22Rv1 (cell line): ENCODE measurements around the gene TSPAN9.

Source experiments
- ZFX ChIP-seq: fragments of 450-650 bp; IDR thresholded peaks from 2 replicates; pipeline ENCODE4 v1.6.1; 2017; ENCODE audit warnings: antibody characterized with exemption, borderline replicate concordance
- TF ChIP-seq, protein P1 (sequence below): fragments of 450-650 bp; IDR thresholded peaks from 2 replicates; pipeline ENCODE4 v1.5.1; 2017; ENCODE audit warnings: mild to moderate bottlenecking

DNA sequence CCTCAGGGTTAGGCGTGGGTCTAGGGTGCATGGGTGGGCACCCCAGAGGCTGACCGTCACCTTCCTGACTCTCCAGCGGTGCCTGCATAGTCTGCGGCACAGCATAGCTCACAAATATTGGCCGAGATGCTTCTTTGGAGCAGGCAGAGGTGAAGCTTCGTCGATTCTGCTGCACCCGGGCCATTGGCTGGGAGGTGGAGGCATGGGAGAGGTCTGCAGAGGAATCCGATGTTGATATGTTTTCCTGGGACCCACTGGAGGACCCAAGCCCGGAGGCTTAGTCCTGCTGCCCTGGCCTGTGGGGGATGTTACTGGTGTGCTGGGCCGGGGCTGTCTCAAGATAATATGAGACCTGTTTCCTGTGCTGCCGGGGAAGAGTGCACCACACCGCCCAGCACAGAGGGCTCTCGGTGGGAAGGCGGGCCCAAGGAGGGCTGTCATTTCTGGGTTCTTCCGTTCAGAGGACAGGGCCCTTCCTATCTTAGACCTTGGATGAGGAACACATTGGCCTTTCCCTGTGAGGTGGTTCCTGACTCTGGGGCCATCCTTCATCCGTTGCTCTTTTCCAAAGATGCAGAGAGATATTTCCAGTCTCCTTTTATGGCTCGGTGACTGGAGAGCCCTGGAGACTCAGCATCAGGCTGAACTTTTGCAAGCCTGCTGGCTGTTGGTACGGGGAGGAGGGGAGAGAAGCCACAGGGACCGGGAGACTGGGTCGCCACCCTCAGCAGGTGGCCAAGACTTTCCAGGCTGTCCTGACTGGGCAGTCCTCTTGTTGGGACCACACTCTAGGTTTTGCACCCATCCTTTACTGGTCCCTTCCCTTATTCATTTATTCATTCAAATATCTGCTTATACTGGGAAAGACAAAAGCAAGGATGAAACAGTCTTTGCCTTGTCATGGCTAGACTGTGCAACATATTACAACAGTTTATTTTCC lies 143.5 kb downstream of the TSPAN9 start:
- TF ChIP-seq, protein P1, sequence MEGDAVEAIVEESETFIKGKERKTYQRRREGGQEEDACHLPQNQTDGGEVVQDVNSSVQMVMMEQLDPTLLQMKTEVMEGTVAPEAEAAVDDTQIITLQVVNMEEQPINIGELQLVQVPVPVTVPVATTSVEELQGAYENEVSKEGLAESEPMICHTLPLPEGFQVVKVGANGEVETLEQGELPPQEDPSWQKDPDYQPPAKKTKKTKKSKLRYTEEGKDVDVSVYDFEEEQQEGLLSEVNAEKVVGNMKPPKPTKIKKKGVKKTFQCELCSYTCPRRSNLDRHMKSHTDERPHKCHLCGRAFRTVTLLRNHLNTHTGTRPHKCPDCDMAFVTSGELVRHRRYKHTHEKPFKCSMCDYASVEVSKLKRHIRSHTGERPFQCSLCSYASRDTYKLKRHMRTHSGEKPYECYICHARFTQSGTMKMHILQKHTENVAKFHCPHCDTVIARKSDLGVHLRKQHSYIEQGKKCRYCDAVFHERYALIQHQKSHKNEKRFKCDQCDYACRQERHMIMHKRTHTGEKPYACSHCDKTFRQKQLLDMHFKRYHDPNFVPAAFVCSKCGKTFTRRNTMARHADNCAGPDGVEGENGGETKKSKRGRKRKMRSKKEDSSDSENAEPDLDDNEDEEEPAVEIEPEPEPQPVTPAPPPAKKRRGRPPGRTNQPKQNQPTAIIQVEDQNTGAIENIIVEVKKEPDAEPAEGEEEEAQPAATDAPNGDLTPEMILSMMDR = no peak
- TF ChIP-seq ZFX = no peak
